ENCODE results near the gene RYR3.
"Not testable (repeated sequence)": the region's sequence is repeated elsewhere in the genome, so short reads cannot be mapped to it uniquely, and the experiment has no call there.

The RYR3 gene

GRCh38 chr15:33797651-33798050, 486.9 kb downstream of the RYR3 start:
- H3K4me3 ChIP-seq (ENCODE audit: low read length) = no peak overlapping the region
- DNase-seq (ENCODE audit: low read depth) = no peak
- TF ChIP-seq, protein P1, sequence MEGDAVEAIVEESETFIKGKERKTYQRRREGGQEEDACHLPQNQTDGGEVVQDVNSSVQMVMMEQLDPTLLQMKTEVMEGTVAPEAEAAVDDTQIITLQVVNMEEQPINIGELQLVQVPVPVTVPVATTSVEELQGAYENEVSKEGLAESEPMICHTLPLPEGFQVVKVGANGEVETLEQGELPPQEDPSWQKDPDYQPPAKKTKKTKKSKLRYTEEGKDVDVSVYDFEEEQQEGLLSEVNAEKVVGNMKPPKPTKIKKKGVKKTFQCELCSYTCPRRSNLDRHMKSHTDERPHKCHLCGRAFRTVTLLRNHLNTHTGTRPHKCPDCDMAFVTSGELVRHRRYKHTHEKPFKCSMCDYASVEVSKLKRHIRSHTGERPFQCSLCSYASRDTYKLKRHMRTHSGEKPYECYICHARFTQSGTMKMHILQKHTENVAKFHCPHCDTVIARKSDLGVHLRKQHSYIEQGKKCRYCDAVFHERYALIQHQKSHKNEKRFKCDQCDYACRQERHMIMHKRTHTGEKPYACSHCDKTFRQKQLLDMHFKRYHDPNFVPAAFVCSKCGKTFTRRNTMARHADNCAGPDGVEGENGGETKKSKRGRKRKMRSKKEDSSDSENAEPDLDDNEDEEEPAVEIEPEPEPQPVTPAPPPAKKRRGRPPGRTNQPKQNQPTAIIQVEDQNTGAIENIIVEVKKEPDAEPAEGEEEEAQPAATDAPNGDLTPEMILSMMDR (IDR thresholded peaks at IDR 0.05; ENCODE audit: insufficient read depth, low read depth, low read length, missing control alignments) = no peak

DNA sequence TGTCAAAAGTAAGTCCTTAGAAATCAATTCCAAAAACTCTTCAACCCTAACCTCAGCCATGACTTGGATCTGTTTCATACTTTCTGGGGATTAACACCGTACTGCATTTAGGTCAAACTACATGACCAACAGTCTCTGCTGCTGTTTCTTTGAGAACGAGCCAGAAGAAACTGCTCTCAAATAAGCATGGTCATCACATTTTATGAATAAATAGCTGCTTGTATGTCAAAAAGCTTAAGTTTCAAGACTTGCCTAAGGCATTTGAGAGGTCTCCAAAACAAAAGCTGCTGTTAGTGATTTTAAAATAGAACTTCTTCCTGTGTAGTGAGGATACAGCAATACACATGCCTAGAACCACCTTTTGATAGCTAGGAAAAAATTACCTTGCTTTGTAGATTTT, 491.2 kb downstream of the RYR3 start:
- DNase-seq (ENCODE audit: low read depth) = no peak
- TF ChIP-seq, protein P1 (IDR thresholded peaks at IDR 0.05; ENCODE audit: insufficient read depth, low read depth, low read length, missing control alignments) = no peak
- no peak overlapping the region for H3K4me3 ChIP-seq (ENCODE audit: low read length)

- TF ChIP-seq, protein P1 (IDR thresholded peaks at IDR 0.05; ENCODE audit: insufficient read depth, low read depth, low read length, missing control alignments) = no peak
- DNase-seq (ENCODE audit: low read depth) = no peak
- H3K4me3 ChIP-seq (ENCODE audit: low read length) = no peak overlapping the region
Observed at GRCh38 chr15:33807665-33808064, 496.9 kb downstream of the RYR3 start.

- no peak overlapping the region for H3K4me3 ChIP-seq (ENCODE audit: low read length)
- no peak for DNase-seq (ENCODE audit: low read depth)
- TF ChIP-seq, protein P1 (IDR thresholded peaks at IDR 0.05; ENCODE audit: insufficient read depth, low read depth, low read length, missing control alignments) = no peak
Observed at GRCh38 chr15:33808720-33809457, 498.1 kb downstream of the RYR3 start.

GRCh38 chr15:33810073-33810595, 499.4 kb downstream of the RYR3 start:
- DNase-seq (ENCODE audit: low read depth) = no peak
- TF ChIP-seq, protein P1 (IDR thresholded peaks at IDR 0.05; ENCODE audit: insufficient read depth, low read depth, low read length, missing control alignments) = no peak
- H3K4me3 ChIP-seq (ENCODE audit: low read length) = no peak overlapping the region

DNA sequence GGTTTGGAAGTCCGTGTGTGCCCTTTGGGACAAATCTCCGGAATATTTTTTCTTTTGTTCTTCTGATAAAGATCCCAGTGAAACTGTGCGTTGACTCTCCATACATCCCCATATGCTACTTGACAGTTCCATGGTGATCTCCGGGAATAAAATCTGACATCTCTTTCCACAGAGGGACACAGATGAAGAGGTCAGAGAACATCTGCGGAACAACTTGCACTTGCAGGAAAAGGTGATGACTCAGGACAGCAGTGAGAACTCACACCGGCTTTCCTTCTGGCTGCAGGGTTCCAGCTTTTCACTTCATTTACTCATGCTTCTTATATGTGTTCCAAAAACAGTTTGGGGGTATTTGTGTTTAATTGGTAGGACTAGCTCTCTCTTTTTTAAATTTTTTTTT, 500.0 kb downstream of the RYR3 start:
- TF ChIP-seq, protein P1 (IDR thresholded peaks at IDR 0.05; ENCODE audit: insufficient read depth, low read depth, low read length, missing control alignments) = no peak
- no peak for DNase-seq (ENCODE audit: low read depth)
- no peak overlapping the region for H3K4me3 ChIP-seq (ENCODE audit: low read length)

GRCh38 chr15:33813891-33814290, 503.1 kb downstream of the RYR3 start:
- no peak overlapping the region for H3K4me3 ChIP-seq (ENCODE audit: low read length)
- TF ChIP-seq, protein P1 (IDR thresholded peaks at IDR 0.05; ENCODE audit: insufficient read depth, low read depth, low read length, missing control alignments) = no peak
- DNase-seq (ENCODE audit: low read depth) = no peak

DNA sequence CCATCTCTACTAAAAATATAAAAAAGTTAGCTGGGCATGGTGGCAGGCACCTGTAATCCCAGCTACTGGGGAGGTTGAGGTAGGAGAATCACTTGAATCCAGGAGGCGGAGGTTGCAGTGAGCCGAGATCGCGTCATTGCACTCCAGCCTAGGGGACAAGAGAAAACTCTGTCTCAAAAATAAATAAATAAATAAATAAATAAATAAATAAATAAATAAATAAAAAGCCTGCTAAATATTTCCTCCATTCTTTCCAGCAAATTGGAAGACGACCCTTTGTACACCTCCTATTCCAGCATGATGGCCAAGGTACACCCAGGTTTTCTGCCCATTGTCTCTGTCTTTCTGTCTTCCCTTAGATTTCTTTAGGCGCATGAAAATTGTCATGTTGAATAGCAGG, 508.7 kb downstream of the RYR3 start:
- not testable (repeated sequence) for DNase-seq (ENCODE audit: low read depth); H3K4me3 ChIP-seq (ENCODE audit: low read length)

Measured in epithelial cell of esophagus (primary cell).